Vagina (tissue), 2 donors: ENCODE measurements around the gene LIF.

ENCODE experiments used
- POLR2AphosphoS5 ChIP-seq, 2 donors: sonication (generic); formaldehyde crosslinking; IDR thresholded peaks; one replicate each; pipeline ENCODE4 v1.9.0; 2017; ENCODE audit warnings: antibody characterized with exemption in 2 of 2, mild to moderate bottlenecking in 2 of 2, low read depth in 1 of 2; ENCODE audit not compliant: insufficient read depth in 1 of 2
- TF ChIP-seq, protein P1 (sequence below), 3 experiments: fragments of 450-650 bp in 2 of 3; fragments of 200-600 bp in 1 of 3; sonication (generic) in 1 of 3; IDR thresholded peaks; one replicate each; pipeline ENCODE4 v1.5.1; 2017 to 2019; ENCODE audit warnings: antibody characterized with exemption in 3 of 3, mild to moderate bottlenecking in 2 of 3, moderate library complexity in 2 of 3

- TF ChIP-seq, protein P1, sequence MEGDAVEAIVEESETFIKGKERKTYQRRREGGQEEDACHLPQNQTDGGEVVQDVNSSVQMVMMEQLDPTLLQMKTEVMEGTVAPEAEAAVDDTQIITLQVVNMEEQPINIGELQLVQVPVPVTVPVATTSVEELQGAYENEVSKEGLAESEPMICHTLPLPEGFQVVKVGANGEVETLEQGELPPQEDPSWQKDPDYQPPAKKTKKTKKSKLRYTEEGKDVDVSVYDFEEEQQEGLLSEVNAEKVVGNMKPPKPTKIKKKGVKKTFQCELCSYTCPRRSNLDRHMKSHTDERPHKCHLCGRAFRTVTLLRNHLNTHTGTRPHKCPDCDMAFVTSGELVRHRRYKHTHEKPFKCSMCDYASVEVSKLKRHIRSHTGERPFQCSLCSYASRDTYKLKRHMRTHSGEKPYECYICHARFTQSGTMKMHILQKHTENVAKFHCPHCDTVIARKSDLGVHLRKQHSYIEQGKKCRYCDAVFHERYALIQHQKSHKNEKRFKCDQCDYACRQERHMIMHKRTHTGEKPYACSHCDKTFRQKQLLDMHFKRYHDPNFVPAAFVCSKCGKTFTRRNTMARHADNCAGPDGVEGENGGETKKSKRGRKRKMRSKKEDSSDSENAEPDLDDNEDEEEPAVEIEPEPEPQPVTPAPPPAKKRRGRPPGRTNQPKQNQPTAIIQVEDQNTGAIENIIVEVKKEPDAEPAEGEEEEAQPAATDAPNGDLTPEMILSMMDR (IDR thresholded peaks at IDR 0.05) = no peak
- no peak for TF ChIP-seq POLR2AphosphoS5 (IDR thresholded peaks at IDR 0.05; ENCODE audit: insufficient read depth in 1 of 2, low read depth in 1 of 2)
Observed at GRCh38 chr22:30239488-30240405, 6.8 kb downstream of the LIF start.
